Panc1 (cell line): ENCODE data around the gene FHAD1. TPM values are rescaled to one million over a fixed set of nuclear protein-coding genes. Genes with fewer than 3 reads are reported as not detected.

ENCODE experiments used
- ATAC-seq: fragments of 200-7000 bp; cut with Tn5 transposase; 2 replicates; pipeline ENCODE4 v1.9.1; 2020; ENCODE audit warnings: mild to moderate bottlenecking, moderate library complexity
- BruUV-seq: library from RNA; stranded (reverse); fragments of 400-500 nt; replicated peaks from 2 replicates; lab custom pipeline; 2021; lab: Mats Ljungman, UMichigan
- CTCF ChIA-PET: fragments of 300-600 bp; sonication (Branson Sonifier 250); formaldehyde crosslinking; loops from one replicate; lab custom pipeline; 2022; ENCODE audit warnings: antibody characterized with exemption; lab: Charles Lee
- POLR2A ChIA-PET: fragments of 300-600 bp; sonication (Branson Sonifier 250); formaldehyde crosslinking; loops from one replicate; lab custom pipeline; 2022; ENCODE audit warnings: antibody characterized with exemption; lab: Charles Lee
- DNase-seq: peaks from one replicate; pipeline ENCODE4 v3.0.0-alpha.2; 2010; ENCODE audit warnings: low read depth, low spot score
- H3K27ac ChIP-seq: 2 replicates; pipeline ENCODE4 v1.5.1; 2011; ENCODE audit warnings: mild to moderate bottlenecking, low read length, inconsistent platforms
- H3K27me3 ChIP-seq: fragments of 200-500 bp; sonication (Bioruptor generic); 2 replicates; pipeline ENCODE4 v1.6.0; 2014; ENCODE audit warnings: low read length, inconsistent platforms; ENCODE audit not compliant: control insufficient read depth, insufficient read depth
- H3K36me3 ChIP-seq: fragments of 200-500 bp; sonication (Bioruptor generic); 2 replicates; pipeline ENCODE4 v1.5.1; 2014; ENCODE audit warnings: inconsistent platforms, mild to moderate bottlenecking, low read length, moderate library complexity; ENCODE audit not compliant: control insufficient read depth, insufficient read depth
- H3K4me1 ChIP-seq: 2 replicates; pipeline ENCODE4 v1.5.1; 2011; ENCODE audit warnings: inconsistent platforms, mild to moderate bottlenecking, low read length, moderate library complexity; ENCODE audit not compliant: control insufficient read depth, insufficient read depth
- H3K4me3 ChIP-seq, 2 experiments: 2 replicates each; pipeline ENCODE4 v1.5.1; 2011 to 2012; ENCODE audit warnings: low read depth in 2 of 2, low read length in 2 of 2, mild to moderate bottlenecking in 2 of 2, inconsistent platforms in 1 of 2, moderate library complexity in 1 of 2
- H3K9me3 ChIP-seq: fragments of 200-500 bp; sonication (Bioruptor generic); 2 replicates; pipeline ENCODE4 v1.5.1; 2014; ENCODE audit warnings: low read depth, mild to moderate bottlenecking, inconsistent platforms, low read length, moderate library complexity; ENCODE audit not compliant: control insufficient read depth, insufficient read depth
- POLR2AphosphoS5 ChIP-seq: IDR thresholded peaks from 2 replicates; pipeline ENCODE4 v1.6.1; 2012; ENCODE audit warnings: mild to moderate bottlenecking, low read depth, low read length, moderate library complexity
- SIN3A ChIP-seq: IDR thresholded peaks from 2 replicates; pipeline ENCODE4 v1.6.1; 2012; ENCODE audit warnings: low read depth, mild to moderate bottlenecking, low read length, moderate library complexity, borderline replicate concordance; ENCODE audit not compliant: insufficient read depth
- TCF7L2 ChIP-seq: IDR thresholded peaks from 2 replicates; pipeline ENCODE4 v1.6.1; 2011; ENCODE audit warnings: mild to moderate bottlenecking, low read depth, low read length, inconsistent platforms
- in situ Hi-C: cut with HindIII; loops from 2 replicates; pipeline ENCODE4 v1.10.0; 2016; ENCODE audit warnings: low sequenced_read_pairs, low pct_unique_long_range_greater_than_20kb
- intact Hi-C: fragments of 100-400 bp; cut with micrococcal nuclease; formaldehyde crosslinking; loops from one replicate; pipeline ENCODE4 v1.10.0; 2022; ENCODE audit not compliant: unreplicated experiment
- total RNA-seq: library from RNA; stranded (reverse); gene quantifications from one replicate; pipeline ENCODE4 v1.2.1, GENCODE V29; 2021; ENCODE audit not compliant: unreplicated experiment
- TF ChIP-seq, protein P1 (sequence below): fragments of 450-650 bp; IDR thresholded peaks from 2 replicates; pipeline ENCODE4 v1.5.1; 2017; ENCODE audit warnings: mild to moderate bottlenecking
- TF ChIP-seq, protein P2 (sequence below), 2 experiments: IDR thresholded peaks; 2 replicates each; pipeline ENCODE4 v1.6.1; 2011 to 2012; ENCODE audit warnings: low read depth in 2 of 2, control low read depth in 1 of 2, low read length in 1 of 2, mild to moderate bottlenecking in 1 of 2, moderate library complexity in 1 of 2; ENCODE audit not compliant: insufficient read depth in 1 of 2

The FHAD1 gene
- total RNA-seq, 1 experiment from 2014 or later = 0.23 TPM

DNA sequence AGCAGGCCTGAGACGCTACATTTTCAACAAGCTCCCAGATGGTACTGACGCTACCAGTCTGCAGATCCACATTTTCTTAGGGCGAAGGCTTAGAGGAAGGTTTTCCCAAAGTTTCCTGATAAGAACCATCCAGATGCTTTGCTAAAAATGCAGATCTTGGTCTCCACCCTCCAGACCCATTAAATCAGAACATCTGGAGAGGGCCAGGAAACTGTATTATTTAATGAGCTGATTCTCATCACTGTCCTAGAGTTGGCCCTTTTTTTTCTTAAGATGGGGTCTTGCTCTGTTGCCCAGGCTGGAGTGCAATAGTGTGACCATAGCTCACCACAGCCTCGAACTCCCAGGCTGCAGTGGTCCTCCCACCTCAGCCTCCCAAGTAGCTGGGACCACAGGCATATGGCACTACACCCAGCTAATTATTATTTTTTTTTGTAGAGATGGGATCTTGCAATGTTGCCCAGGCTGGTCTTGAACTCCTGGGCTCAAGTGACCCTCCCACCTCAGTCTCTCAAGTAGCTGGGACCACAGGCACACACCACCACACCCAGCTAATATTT, 95.5 kb downstream of the FHAD1 start:
- H3K27ac ChIP-seq = peak overlapping the region; percentile 80
- ChIA-PET POLR2A (interaction anchor here (0.6 kb wide), 1 partner anchor 19 kb away, joined by 4 read pairs; no protein-coding TSS in a partner anchor), CTCF (no interaction called here)
- in situ Hi-C loops (no loop called here), intact Hi-C loops (no loop called here)
- no peak for DNase-seq
- H3K36me3 ChIP-seq = no peaks in the 10 kb centered on the region
- no TSS peak for BruUV-seq
- TF ChIP-seq, protein P1, sequence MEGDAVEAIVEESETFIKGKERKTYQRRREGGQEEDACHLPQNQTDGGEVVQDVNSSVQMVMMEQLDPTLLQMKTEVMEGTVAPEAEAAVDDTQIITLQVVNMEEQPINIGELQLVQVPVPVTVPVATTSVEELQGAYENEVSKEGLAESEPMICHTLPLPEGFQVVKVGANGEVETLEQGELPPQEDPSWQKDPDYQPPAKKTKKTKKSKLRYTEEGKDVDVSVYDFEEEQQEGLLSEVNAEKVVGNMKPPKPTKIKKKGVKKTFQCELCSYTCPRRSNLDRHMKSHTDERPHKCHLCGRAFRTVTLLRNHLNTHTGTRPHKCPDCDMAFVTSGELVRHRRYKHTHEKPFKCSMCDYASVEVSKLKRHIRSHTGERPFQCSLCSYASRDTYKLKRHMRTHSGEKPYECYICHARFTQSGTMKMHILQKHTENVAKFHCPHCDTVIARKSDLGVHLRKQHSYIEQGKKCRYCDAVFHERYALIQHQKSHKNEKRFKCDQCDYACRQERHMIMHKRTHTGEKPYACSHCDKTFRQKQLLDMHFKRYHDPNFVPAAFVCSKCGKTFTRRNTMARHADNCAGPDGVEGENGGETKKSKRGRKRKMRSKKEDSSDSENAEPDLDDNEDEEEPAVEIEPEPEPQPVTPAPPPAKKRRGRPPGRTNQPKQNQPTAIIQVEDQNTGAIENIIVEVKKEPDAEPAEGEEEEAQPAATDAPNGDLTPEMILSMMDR = no peak
- TF ChIP-seq SIN3A (no peak), TCF7L2 (no peak), POLR2AphosphoS5 (no peak)
- TF ChIP-seq, protein P2, sequence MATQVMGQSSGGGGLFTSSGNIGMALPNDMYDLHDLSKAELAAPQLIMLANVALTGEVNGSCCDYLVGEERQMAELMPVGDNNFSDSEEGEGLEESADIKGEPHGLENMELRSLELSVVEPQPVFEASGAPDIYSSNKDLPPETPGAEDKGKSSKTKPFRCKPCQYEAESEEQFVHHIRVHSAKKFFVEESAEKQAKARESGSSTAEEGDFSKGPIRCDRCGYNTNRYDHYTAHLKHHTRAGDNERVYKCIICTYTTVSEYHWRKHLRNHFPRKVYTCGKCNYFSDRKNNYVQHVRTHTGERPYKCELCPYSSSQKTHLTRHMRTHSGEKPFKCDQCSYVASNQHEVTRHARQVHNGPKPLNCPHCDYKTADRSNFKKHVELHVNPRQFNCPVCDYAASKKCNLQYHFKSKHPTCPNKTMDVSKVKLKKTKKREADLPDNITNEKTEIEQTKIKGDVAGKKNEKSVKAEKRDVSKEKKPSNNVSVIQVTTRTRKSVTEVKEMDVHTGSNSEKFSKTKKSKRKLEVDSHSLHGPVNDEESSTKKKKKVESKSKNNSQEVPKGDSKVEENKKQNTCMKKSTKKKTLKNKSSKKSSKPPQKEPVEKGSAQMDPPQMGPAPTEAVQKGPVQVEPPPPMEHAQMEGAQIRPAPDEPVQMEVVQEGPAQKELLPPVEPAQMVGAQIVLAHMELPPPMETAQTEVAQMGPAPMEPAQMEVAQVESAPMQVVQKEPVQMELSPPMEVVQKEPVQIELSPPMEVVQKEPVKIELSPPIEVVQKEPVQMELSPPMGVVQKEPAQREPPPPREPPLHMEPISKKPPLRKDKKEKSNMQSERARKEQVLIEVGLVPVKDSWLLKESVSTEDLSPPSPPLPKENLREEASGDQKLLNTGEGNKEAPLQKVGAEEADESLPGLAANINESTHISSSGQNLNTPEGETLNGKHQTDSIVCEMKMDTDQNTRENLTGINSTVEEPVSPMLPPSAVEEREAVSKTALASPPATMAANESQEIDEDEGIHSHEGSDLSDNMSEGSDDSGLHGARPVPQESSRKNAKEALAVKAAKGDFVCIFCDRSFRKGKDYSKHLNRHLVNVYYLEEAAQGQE (IDR thresholded peaks at IDR 0.05; ENCODE audit: insufficient read depth in 1 of 2, low read depth in 2 of 2, low read length in 1 of 2) = no peak
- ATAC-seq = no peak; the same call in 1 of the 2 replicates
- H3K4me1 ChIP-seq = peaks cover 27% of the 10 kb centered on the region
- H3K27me3 ChIP-seq = no peaks in the 10 kb centered on the region
- peak overlapping the region in 1 of 2 experiments; percentile 10; a peak in 1 of 4 replicates for H3K4me3 ChIP-seq
- H3K9me3 ChIP-seq = no peaks in the 10 kb centered on the region

DNA sequence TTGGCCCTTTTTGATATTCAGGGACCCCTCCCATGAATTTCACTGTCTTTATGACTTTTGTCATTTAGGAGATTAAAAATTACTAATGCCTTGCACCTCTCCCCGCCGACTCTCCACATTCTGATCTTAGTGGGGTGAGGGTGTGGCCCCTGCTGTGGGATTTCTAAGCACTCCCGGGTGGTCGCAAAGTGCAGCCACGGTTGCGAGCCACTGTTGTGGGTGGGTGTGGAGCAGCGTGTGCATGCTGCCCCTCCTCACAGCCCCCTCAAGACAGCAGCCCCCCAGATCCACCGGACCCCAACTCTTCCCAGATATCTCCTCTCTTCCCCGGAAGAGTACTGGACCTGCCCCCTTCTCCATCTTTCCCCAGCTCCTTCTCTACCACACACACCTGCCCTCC, 96.1 kb downstream of the FHAD1 start:
- Histone ChIP-seq H3K27ac (no peak overlapping the region), H3K4me3 (no peak overlapping the region), H3K9me3 (no peaks in the 10 kb centered on the region), H3K27me3 (no peaks in the 10 kb centered on the region), H3K36me3 (no peaks in the 10 kb centered on the region), H3K4me1 (peaks cover 23% of the 10 kb centered on the region)
- TF ChIP-seq, protein P2 (IDR thresholded peaks at IDR 0.05; ENCODE audit: insufficient read depth in 1 of 2, low read depth in 2 of 2, low read length in 1 of 2) = no peak
- TF ChIP-seq, protein P1 = no peak
- TF ChIP-seq SIN3A (no peak), POLR2AphosphoS5 (no peak), TCF7L2 (no peak)
- BruUV-seq = no TSS peak
- DNase-seq (no peak), ATAC-seq (no peak)
- intact Hi-C loops (no loop called here), in situ Hi-C loops (no loop called here)
- POLR2A ChIA-PET = interaction anchor here (0.6 kb wide), 1 partner anchor 19 kb away, joined by 4 read pairs; no protein-coding TSS in a partner anchor
- CTCF ChIA-PET = no interaction called here
